PC-3 (cell line): ENCODE data around the gene UVSSA. TPM values are rescaled to one million over a fixed set of nuclear protein-coding genes. Genes with fewer than 3 reads are reported as not detected.

Experiments
- total RNA-seq: library from RNA; depleted of rRNA; stranded (reverse); fragments of >200 nt; gene quantifications from 2 replicates; pipeline ENCODE4 v1.2.3, GENCODE V29; 2014; rRNA removed

The UVSSA gene
- total RNA-seq, 1 experiment from 2014 or later, result 6.2 TPM

Other genes with a start within 250 kb of the UVSSA start
- not detected in 2 replicates for gene RNF212, start 233.6 kb upstream of the UVSSA start, total RNA-seq
- gene SPON2, start 174.6 kb upstream of the UVSSA start, total RNA-seq, result 0.80 and 1.0 TPM in 2 replicates
- 223 and 266 TPM in 2 replicates for gene CTBP1, start 98.1 kb upstream of the UVSSA start, total RNA-seq
- gene MAEA, start 57.3 kb upstream of the UVSSA start, total RNA-seq, result 48.1 and 81.4 TPM in 2 replicates
- gene NKX1-1, start 59.2 kb downstream of the UVSSA start, total RNA-seq, result not detected in 2 replicates